H1 (cell line): ENCODE data around the gene CFAP92. TPM values are rescaled to one million over a fixed set of nuclear protein-coding genes. Genes with fewer than 3 reads are reported as not detected.

ENCODE experiments used
- GABPA ChIP-seq: IDR thresholded peaks from 2 replicates; pipeline ENCODE4 v1.6.1; 2011; ENCODE audit warnings: mild to moderate bottlenecking, low read length, moderate library complexity, borderline replicate concordance; ENCODE audit not compliant: insufficient read depth
- KDM1A ChIP-seq: fragments of 200-600, 300-600 bp; sonication (generic); IDR thresholded peaks from 2 replicates; pipeline ENCODE4 v1.7.1; 2016; ENCODE audit warnings: mild to moderate bottlenecking, low read length, borderline replicate concordance
- KDM5A ChIP-seq: fragments of 200-600 bp; IDR thresholded peaks from 2 replicates; pipeline ENCODE4 v1.7.1; 2012; ENCODE audit warnings: mild to moderate bottlenecking, low read length, inconsistent platforms, mixed read lengths
- POU5F1 ChIP-seq: IDR thresholded peaks from 2 replicates; pipeline ENCODE4 v1.6.1; 2011; ENCODE audit warnings: low read depth, mild to moderate bottlenecking, low read length, moderate library complexity
- RNF2 ChIP-seq: fragments of 200-900, 300-1000 bp; sonication (generic); IDR thresholded peaks from 2 replicates; pipeline ENCODE4 v1.7.1; 2016; ENCODE audit warnings: borderline replicate concordance, low read depth, mild to moderate bottlenecking, antibody characterized with exemption, low read length; ENCODE audit not compliant: poor library complexity, severe bottlenecking; ENCODE audit errors: missing control alignments
- YY1 ChIP-seq: IDR thresholded peaks from 2 replicates; pipeline ENCODE4 v1.6.1; 2011; ENCODE audit warnings: low read depth, mild to moderate bottlenecking, low read length
- polyA plus RNA-seq, 7 experiments: library from polyadenylated mRNA; depleted of rRNA in 3 of 7; stranded (reverse) in 5 of 7; unstranded in 2 of 7; fragments of >200 nt in 5 of 7; fragments of 200-250 nt in 2 of 7; gene quantifications; 1 replicate in 5 of 7; 2 replicates in 1 of 7; 4 replicates in 1 of 7; pipeline versions ENCODE4 v1.2.1 to v1.2.3, GENCODE V29; 2011 to 2013; ENCODE audit warnings: missing spikeins in 2 of 7, mixed read lengths in 2 of 7
- total RNA-seq: library from RNA; stranded (reverse); fragmentation: NEBNext Ultra II Directional; extraction: Animal tissue kit (Norgen Biotek cat#: 25700); gene quantifications from 2 replicates; pipeline ENCODE4 v1.2.1, GENCODE V29; 2021

CFAP92 gene
- total and polyA plus RNA-seq, 2 of the 8 experiments (the other 6 are each of a cell fraction or from before 2014, with no cell fraction given), result 0.77 to 2.0 TPM

DNA sequence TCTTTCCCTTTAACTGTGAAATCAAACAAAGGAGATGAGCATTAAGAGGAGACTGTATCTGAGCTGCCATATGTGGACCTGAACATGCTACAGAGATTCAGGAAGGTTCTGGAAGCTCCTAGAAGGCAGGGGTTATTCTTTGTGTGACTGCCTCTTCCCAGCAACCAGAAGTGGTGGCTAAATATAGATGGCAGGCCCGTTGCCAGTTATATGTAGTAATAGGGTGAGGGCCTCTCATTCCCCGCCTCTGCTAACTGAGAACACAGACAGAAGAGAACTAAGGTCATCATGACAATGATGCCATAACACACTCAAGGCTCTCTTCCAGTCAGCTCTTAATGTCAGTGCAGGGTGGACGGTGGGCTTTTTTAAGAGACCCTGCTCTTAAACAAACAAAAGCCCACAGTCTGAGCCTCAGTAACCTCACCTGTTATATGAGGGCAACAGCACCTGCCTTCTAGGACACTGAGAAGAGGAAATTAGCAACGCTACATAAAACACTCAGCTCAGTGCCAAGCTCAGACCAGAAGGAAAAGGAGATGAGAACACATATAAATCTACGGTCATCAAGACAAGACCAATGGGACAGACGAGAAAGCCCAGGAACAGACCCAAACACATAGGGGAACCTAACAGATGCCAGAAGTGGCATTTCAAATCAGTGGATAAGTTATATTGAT, 22.3 kb downstream of the CFAP92 start (continued):
- no peak for TF ChIP-seq YY1
- no peak for TF ChIP-seq POU5F1
- TF ChIP-seq KDM1A, result no peak
- no peak for TF ChIP-seq KDM5A
- no peak for TF ChIP-seq GABPA
- TF ChIP-seq RNF2, result no peak
